Measurements from ENCODE around the gene BPHL.
"Not testable (repeated sequence)": the region's sequence is repeated elsewhere in the genome, so short reads cannot be mapped to it uniquely, and the experiment has no call there.

The BPHL gene

DNA sequence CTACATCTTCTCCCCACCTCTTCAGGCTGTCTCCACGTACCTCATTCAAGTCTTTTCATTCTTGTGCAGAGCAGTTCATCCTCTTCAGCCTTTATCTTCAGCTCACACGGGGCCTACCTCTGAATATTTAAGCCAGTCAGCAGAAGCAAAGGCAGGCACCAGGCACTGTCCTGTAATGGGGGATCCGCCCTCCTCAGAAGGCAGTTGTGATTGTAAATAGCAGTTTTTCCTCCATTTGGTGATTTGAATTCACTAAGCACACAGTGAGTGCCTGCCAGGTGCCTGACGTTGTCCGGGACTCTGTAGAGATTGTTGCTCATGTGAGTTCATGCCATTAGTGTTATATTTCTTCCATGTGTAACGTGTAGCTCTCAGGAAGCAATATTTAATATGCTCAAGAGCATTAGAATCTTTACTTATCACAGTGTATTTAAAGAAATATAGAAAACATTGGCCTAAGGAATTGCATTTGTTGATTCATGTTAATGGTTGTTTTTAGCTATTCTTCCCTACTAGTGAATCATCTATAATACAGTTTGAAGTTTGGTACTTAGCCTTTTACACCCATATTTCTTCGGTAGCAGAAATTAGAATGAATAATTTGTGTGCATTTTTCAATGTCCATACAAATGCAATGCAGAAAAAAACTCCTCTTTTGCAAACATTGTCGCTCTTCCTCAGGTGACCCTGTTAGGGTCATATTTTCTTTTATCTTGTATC, 17.9 kb downstream of the BPHL start:
- H3K4me1 Mint-ChIP-seq (ENCODE audit: low read depth) = peaks cover 7% of the 10 kb centered on the region
- no peak for DNase-seq
- H3K4me3 Mint-ChIP-seq = no peak overlapping the region
- H3K27ac Mint-ChIP-seq = no peak overlapping the region
- H3K36me3 Mint-ChIP-seq (ENCODE audit: low read depth) = peaks cover 34% of the 10 kb centered on the region
- no peaks in the 10 kb centered on the region for H3K27me3 Mint-ChIP-seq
- no peaks in the 10 kb centered on the region for H3K9me3 Mint-ChIP-seq

DNA sequence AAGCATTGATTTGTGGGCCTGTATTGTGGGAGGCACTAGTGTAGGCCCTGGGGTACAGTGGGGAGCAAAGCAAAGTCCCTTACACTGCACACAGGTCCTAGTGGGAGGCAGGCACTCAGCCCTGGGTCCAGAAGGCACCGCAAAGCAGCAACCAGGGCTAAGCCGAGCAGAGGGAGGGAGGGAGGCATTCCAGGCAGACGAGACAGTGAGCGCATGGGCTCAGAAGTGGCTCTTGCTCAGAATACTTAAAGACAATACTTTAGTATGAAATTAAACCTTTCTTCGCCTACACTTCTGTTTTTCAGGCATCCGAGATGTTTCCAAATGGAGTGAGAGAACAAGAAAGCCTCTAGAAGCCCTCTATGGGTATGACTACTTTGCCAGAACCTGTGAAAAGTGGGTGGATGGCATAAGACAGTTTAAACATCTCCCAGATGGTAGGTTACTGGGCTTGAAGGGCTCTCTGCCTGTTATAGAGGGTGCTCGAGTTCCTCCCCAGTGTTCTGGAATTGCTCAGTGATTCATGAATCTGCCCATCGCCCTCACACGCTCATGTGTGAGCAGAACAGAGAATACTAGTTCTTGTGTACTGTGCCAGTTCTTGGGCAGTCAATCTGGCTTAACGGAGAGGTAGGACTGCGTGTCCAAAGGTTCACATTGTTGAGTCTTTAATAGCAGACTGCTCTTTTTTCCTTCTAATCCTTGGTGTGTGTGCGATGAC, 18.7 kb downstream of the BPHL start:
- Mint-ChIP-seq H3K36me3 (ENCODE audit: low read depth) (peaks cover 34% of the 10 kb centered on the region), H3K27me3 (no peaks in the 10 kb centered on the region), H3K4me3 (no peak overlapping the region), H3K27ac (no peak overlapping the region), H3K9me3 (no peaks in the 10 kb centered on the region), H3K4me1 (ENCODE audit: low read depth) (peaks cover 7% of the 10 kb centered on the region)
- no peak for DNase-seq

DNA sequence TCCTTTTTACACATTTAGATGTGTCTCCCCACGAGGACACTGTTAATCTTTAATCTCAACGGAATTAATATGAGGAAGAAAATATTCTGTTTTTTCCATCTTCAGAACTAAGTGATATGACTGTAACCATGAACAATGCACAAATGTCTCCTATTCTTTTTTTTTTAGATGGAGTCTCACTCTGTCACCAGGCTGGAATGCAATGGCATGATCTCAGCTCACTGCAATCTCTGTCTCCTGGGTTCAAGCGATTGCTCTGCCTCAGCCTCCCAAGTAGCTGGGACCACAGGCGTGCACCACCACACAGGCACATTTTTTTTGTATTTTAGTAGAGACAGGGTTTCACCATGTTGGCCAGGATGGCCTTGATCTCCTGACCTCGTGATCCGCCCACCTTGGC, 19.4 kb downstream of the BPHL start:
- H3K4me3 Mint-ChIP-seq; H3K27ac Mint-ChIP-seq; H3K27me3 Mint-ChIP-seq; DNase-seq; H3K9me3 Mint-ChIP-seq; H3K4me1 Mint-ChIP-seq (ENCODE audit: low read depth): not testable (repeated sequence)
- H3K36me3 Mint-ChIP-seq (ENCODE audit: low read depth) = peaks cover 37% of the 10 kb centered on the region

DNA sequence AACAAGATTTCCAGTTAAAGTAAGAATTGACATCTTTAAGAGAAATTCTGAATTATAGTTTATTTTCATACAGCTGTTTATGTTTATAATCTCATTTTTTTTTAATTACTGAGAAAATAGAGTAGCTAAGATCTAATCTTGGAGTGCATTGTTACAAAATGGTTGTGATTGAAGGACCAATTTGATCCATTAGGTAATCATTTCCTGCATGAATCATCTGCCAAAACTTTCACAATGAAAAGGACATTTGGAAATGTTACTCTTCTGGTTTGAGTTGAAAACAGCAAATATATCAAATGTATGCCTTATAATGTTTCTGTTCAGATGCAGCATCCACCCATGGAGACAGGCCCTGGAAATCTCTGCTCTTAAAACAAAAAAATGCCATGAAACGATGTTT, 19.8 kb downstream of the BPHL start:
- peaks cover 42% of the 10 kb centered on the region for H3K36me3 Mint-ChIP-seq (ENCODE audit: low read depth)
- no peak overlapping the region for H3K4me3 Mint-ChIP-seq
- no peak for DNase-seq
- no peaks in the 10 kb centered on the region for H3K9me3 Mint-ChIP-seq
- peaks cover 7% of the 10 kb centered on the region for H3K4me1 Mint-ChIP-seq (ENCODE audit: low read depth)
- no peak overlapping the region for H3K27ac Mint-ChIP-seq
- no peaks in the 10 kb centered on the region for H3K27me3 Mint-ChIP-seq

DNA sequence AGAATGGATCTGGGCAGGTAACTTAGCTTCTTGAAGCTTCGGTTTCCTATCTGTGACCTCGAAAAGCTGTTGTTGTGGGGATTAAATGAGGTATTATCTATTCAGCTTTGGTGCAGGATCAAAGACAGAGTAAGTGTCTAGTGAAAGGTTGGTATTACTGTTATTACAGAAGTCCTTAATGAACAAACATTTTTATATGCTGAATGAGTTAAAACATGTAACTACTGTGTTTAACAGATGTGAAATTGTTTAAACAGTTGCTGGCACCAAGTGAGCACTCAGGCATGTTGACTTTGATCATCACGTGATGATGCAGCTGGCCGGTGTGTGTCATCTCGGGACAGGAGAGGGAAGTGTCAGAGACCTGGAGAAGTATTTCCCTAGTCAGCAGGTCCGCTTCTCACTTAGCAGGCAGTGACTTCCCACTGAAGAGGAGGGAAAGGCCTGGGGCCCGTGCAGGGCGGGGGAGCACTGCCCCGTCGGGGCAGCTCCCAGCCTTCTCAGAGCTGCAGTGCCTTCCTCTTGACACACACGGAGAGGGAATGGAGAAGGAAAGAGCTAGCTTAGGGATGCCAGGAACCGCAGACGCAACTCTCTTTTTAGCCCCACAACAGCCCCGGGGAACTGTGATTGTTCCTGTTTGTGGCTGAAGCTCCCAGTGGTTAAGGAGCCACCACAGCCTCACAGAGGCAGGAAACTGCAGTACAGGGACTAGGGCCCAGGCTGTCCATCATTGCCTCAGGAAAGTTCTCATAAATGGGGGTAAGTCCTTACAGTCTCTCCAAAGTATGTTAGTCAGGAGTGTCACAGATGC, 20.8 kb downstream of the BPHL start:
- Mint-ChIP-seq H3K27me3 (no peaks in the 10 kb centered on the region), H3K4me1 (ENCODE audit: low read depth) (peaks cover 7% of the 10 kb centered on the region), H3K4me3 (no peak overlapping the region), H3K27ac (no peak overlapping the region), H3K9me3 (no peaks in the 10 kb centered on the region), H3K36me3 (ENCODE audit: low read depth) (peaks cover 45% of the 10 kb centered on the region)
- DNase-seq = no peak

DNA sequence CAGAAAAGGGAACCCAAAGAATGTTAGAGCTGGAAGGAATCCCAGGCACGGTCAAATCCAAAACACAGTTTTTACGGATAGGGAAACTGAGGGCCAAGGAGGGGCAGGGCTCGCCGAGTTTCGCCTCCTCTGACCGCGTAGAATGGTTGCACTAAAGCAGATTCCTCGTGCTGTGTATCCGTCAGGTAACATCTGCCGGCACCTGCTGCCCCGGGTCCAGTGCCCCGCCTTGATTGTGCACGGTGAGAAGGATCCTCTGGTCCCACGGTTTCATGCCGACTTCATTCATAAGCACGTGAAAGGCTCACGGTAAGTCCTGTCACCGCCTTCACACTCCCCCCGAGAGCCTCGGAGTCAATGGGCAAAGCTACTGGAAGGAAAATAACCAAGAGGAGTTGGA, 21.7 kb downstream of the BPHL start:
- Mint-ChIP-seq H3K27me3 (no peaks in the 10 kb centered on the region), H3K36me3 (ENCODE audit: low read depth) (peaks cover 48% of the 10 kb centered on the region), H3K4me1 (ENCODE audit: low read depth) (peaks cover 7% of the 10 kb centered on the region), H3K4me3 (no peak overlapping the region), H3K9me3 (no peaks in the 10 kb centered on the region), H3K27ac (no peak overlapping the region)
- DNase-seq = no peak

DNA sequence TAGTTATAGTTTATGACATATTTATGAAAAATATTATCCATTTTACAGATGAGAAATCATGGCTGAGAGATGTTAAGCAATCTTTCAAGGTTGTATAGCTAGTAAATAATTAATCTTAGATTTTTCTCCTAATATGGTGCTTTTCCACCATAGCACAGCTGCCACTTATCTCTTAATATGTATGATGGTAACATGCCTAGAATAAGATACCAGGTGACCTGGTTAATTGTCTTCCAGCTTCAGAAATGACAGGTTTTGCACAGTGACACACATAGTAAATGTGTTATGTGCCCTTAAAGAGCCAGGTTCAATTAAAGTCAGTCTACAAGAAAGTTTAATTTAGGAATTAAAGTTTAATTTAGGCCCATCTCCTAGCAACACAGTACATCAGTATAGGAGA, 24.0 kb downstream of the BPHL start:
- peaks cover 7% of the 10 kb centered on the region for H3K4me1 Mint-ChIP-seq (ENCODE audit: low read depth)
- H3K36me3 Mint-ChIP-seq (ENCODE audit: low read depth) = peaks cover 42% of the 10 kb centered on the region
- no peak for DNase-seq
- H3K4me3 Mint-ChIP-seq = no peak overlapping the region
- no peaks in the 10 kb centered on the region for H3K27me3 Mint-ChIP-seq
- no peaks in the 10 kb centered on the region for H3K9me3 Mint-ChIP-seq
- H3K27ac Mint-ChIP-seq = no peak overlapping the region

DNA sequence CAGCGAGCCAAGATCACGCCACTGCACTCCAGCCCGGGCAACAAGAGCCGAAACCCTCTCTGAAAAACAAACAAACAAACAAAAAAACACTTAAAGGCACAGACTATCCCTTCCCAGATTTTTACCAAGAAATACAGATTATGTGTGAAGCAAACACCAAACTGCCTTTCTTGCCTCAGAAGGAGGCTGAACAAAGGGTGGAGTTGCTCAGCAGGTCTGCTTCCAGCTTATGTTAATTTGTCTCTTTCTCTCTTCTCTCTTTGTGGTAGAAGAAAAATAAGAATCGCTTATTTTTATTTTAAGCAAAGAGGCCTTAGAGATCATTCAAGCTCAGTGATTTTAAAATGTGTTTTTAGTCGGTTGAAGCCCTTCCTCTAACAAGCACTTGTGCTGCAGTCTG, 24.6 kb downstream of the BPHL start:
- Mint-ChIP-seq H3K27ac (no peak overlapping the region), H3K4me3 (no peak overlapping the region), H3K36me3 (ENCODE audit: low read depth) (peaks cover 43% of the 10 kb centered on the region), H3K9me3 (no peaks in the 10 kb centered on the region), H3K4me1 (ENCODE audit: low read depth) (peaks cover 7% of the 10 kb centered on the region), H3K27me3 (no peaks in the 10 kb centered on the region)
- DNase-seq = no peak

DNA sequence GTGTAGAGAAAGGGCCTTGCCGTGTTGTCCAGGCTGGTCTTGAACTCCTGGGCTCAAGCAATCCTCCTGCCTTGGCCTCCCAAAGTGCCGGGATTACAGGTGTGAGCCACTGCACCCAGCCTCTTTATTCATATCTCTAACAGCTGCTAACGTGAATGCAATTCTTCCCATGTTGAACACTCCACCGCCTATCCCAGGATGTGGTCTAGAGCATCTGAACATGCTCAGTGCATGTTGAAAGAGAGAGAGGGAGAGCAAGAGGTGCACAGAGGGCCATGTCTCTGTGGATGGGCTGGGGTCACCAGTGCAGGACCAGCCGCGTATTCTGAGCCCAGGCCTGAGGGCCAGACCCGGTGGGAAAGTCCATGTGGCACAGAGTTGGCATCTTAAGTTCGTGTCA, 26.1 kb downstream of the BPHL start:
- Mint-ChIP-seq H3K9me3 (no peaks in the 10 kb centered on the region), H3K27me3 (no peaks in the 10 kb centered on the region), H3K36me3 (ENCODE audit: low read depth) (peaks cover 31% of the 10 kb centered on the region), H3K27ac (no peak overlapping the region), H3K4me1 (ENCODE audit: low read depth) (no peaks in the 10 kb centered on the region), H3K4me3 (no peak overlapping the region)
- DNase-seq = no peak

DNA sequence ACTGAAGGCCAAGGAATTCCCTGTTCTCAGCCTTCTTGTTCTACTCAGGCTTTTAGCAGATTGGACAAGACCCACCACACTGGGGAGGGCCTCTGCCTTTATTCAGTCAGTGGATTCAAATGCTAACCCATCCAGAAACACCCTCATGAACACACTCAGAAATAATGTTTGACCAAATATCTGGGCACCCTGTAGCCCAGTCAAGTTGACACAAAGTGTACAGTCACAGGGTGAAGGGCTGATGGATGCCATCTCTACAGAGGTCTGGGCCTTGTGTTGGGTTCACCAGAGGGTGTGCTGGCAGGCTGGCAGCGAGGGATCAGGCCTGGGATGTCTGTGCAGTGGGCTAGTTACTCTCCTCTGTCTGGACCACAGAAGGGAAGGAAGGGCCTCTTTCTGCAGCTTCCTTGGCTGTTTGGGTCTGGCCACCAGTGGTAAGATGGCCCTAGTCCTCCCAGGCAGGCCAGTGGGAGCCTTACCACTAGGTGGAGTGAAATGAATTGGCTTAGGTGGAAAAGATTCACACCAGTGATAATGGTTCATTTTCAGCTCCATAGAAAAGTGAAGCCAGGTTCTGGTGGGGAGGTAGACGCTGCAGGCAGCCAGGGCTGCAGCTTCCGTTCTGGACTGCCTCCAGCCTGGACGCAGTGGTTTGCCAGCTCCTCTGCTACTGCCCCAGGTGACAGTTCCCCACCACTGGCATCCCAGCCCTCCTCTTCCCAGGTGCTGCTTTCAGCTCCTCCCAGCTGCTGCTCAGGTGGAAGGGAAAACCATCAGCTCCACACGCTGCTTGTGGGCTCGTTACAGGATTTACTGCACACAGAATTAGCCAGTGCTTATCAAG, 29.6 kb downstream of the BPHL start:
- Mint-ChIP-seq H3K27ac (no peak overlapping the region), H3K4me3 (no peak overlapping the region), H3K27me3 (no peaks in the 10 kb centered on the region), H3K9me3 (no peaks in the 10 kb centered on the region), H3K36me3 (ENCODE audit: low read depth) (peaks cover 17% of the 10 kb centered on the region), H3K4me1 (ENCODE audit: low read depth) (no peaks in the 10 kb centered on the region)
- no peak for DNase-seq

DNA sequence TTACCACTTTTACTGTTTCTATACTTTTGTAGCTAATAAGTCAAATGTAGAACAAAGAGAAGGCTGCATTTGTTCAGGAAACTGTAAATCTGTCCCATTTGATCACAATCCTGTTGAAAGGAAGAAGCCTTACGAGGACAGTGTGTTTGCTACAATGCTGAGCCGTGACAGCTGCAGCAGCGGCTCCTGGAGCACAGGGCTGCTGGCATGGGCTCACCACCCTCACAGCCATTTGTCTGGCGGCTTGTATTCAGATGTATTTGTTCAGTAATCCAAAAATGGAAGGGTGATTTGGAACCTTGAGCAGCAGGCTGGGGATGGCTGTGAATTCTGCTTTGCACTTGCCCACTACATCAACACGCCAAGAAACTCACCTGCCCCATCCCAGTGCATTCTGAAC, 33.2 kb downstream of the BPHL start:
- Mint-ChIP-seq H3K9me3 (no peaks in the 10 kb centered on the region), H3K27me3 (peaks cover 6% of the 10 kb centered on the region), H3K4me3 (no peak overlapping the region), H3K27ac (no peak overlapping the region), H3K36me3 (ENCODE audit: low read depth) (peaks cover 25% of the 10 kb centered on the region), H3K4me1 (ENCODE audit: low read depth) (peaks cover 6% of the 10 kb centered on the region)
- DNase-seq = no peak

DNA sequence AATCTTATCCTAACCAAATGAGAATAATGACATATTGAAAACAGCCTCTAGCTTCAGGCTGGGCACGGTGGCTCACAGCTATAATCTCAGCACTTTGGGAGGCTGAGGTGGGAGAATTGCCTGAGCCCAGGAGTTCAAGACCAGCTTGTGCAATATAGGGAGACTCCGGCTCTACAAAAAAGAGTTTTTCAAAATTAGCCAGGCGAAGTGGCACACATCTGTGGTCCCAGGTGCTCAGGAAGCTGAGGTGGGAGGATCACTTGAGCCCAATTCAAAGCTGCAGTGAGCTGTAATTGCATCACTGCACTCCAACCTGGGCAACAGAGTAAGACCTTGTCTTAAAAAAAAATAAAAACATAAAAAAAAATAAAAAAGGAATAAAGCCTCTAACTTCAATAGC, 34.2 kb downstream of the BPHL start:
- no peak overlapping the region for H3K27ac Mint-ChIP-seq

DNA sequence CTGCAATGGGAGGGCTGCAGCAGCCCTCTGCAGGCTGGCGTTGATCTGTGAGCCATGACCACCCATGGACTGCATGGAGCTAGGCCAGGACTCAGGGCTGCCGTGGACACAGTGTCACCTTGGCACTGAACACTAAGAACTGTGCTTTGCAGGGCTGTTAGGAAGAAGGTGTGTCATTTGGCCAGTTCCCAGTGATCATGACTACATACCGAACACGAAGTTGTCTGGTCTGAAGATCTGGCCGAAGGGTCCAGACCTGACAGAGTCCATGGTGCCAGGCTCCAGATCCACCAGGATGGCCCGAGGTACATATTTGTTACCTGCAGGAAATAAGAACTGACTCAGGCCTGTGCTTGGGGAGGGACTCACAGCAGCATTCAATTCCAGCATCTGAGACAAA, 36.9 kb downstream of the BPHL start:
- H3K9me3 Mint-ChIP-seq, DNase-seq, H3K4me3 Mint-ChIP-seq, H3K27me3 Mint-ChIP-seq, H3K27ac Mint-ChIP-seq: not testable (repeated sequence)
- peaks cover 16% of the 10 kb centered on the region for H3K36me3 Mint-ChIP-seq (ENCODE audit: low read depth)
- peaks cover 21% of the 10 kb centered on the region for H3K4me1 Mint-ChIP-seq (ENCODE audit: low read depth)

More for the DNA sequence above, 34.2 kb downstream of the BPHL start:
- Mint-ChIP-seq H3K4me1 (ENCODE audit: low read depth) (peaks cover 9% of the 10 kb centered on the region), H3K36me3 (ENCODE audit: low read depth) (peaks cover 21% of the 10 kb centered on the region), H3K4me3 (no peak overlapping the region), H3K27me3 (peaks cover 6% of the 10 kb centered on the region), H3K9me3 (no peaks in the 10 kb centered on the region)
- DNase-seq = no peak
